Liver (tissue), 9 donors: Measurements from ENCODE around the gene PRRT2. TPM values are rescaled to one million over a fixed set of nuclear protein-coding genes. Genes with fewer than 3 reads are reported as not detected.

Experiments used
- DNase-seq: peaks from one replicate; pipeline ENCODE4 v3.0.0-alpha.2; 2017; ENCODE audit warnings: low spot score
- H3K27ac ChIP-seq, 2 donors: one replicate each; pipeline ENCODE4 v1.7.0; 2013; ENCODE audit warnings: inconsistent platforms in 2 of 2, low read length in 2 of 2, control low read depth in 1 of 2, low read depth in 1 of 2, mild to moderate bottlenecking in 1 of 2
- H3K27me3 ChIP-seq, 4 donors: one replicate each; pipeline versions ENCODE4 v1.6.1 to v1.7.0; 2013; ENCODE audit warnings: low read length in 3 of 4, inconsistent platforms in 1 of 4, mild to moderate bottlenecking in 1 of 4, moderate library complexity in 1 of 4; ENCODE audit not compliant: control insufficient read depth in 4 of 4, insufficient read depth in 4 of 4
- H3K36me3 ChIP-seq, 4 donors: one replicate each; pipeline versions ENCODE4 v1.6.1 to v1.7.0; 2013; ENCODE audit warnings: low read length in 3 of 4, mild to moderate bottlenecking in 3 of 4, low read depth in 1 of 4, moderate library complexity in 1 of 4; ENCODE audit not compliant: control insufficient read depth in 4 of 4, insufficient read depth in 3 of 4
- H3K4me1 ChIP-seq, 4 donors: one replicate each; pipeline versions ENCODE4 v1.6.1 to v1.7.0; 2013; ENCODE audit warnings: low read length in 3 of 4, mild to moderate bottlenecking in 3 of 4, moderate library complexity in 1 of 4; ENCODE audit not compliant: control insufficient read depth in 4 of 4, insufficient read depth in 4 of 4
- H3K4me3 ChIP-seq, 3 donors: one replicate each; pipeline versions ENCODE4 v1.6.1 to v1.7.0; 2013; ENCODE audit warnings: low read length in 3 of 3, control low read depth in 1 of 3, low read depth in 1 of 3, mild to moderate bottlenecking in 1 of 3
- H3K9ac ChIP-seq, 2 donors: one replicate each; pipeline ENCODE4 v1.7.0; 2013; ENCODE audit warnings: low read length in 2 of 2, mild to moderate bottlenecking in 2 of 2, moderate library complexity in 2 of 2, control low read depth in 1 of 2, low read depth in 1 of 2
- H3K9me3 ChIP-seq, 4 donors: one replicate each; pipeline versions ENCODE4 v1.6.1 to v1.7.0; 2013; ENCODE audit warnings: low read length in 3 of 4; ENCODE audit not compliant: control insufficient read depth in 4 of 4
- EGR1 ChIP-seq, 2 donors: IDR thresholded peaks; 2 replicates each; pipeline ENCODE4 v1.6.1; 2016 to 2018; ENCODE audit warnings: antibody characterized with exemption in 2 of 2, low read depth in 2 of 2
- FOXA2 ChIP-seq: IDR thresholded peaks from 2 replicates; pipeline ENCODE4 v1.6.1; 2016; ENCODE audit warnings: antibody characterized with exemption
- GABPA ChIP-seq, 2 donors: IDR thresholded peaks in 1 of 2; conservative IDR thresholded peaks in 1 of 2; 2 replicates each; pipeline ENCODE4 v1.6.1; 2016; ENCODE audit warnings: antibody characterized with exemption in 2 of 2, mild to moderate bottlenecking in 1 of 2, moderate library complexity in 1 of 2
- HNF4G ChIP-seq: IDR thresholded peaks from 2 replicates; pipeline ENCODE4 v1.6.1; 2016; ENCODE audit warnings: antibody characterized with exemption
- NR2F2 ChIP-seq: IDR thresholded peaks from 2 replicates; pipeline ENCODE4 v1.6.1; 2016; ENCODE audit warnings: antibody characterized with exemption
- RXRA ChIP-seq, 2 donors: IDR thresholded peaks; 2 replicates each; pipeline ENCODE4 v1.6.1; 2017 to 2018; ENCODE audit warnings: antibody characterized with exemption in 2 of 2, mild to moderate bottlenecking in 1 of 2
- SP1 ChIP-seq: IDR thresholded peaks from 2 replicates; pipeline ENCODE4 v1.6.1; 2018; ENCODE audit warnings: antibody characterized with exemption, mild to moderate bottlenecking
- TAF1 ChIP-seq: conservative IDR thresholded peaks from 2 replicates; pipeline ENCODE4 v1.6.1; 2016; ENCODE audit warnings: antibody characterized with exemption, mild to moderate bottlenecking
- WGBS: extraction: QIAGEN DNeasy Blood & Tissue Kit; methylation state at CpG from one replicate; pipeline ENCODE4 v1.1.7; 2013; 5-methylcytosine and 5-hydroxymethylcytosine counted together
- polyA plus RNA-seq, 2 donors: library from polyadenylated mRNA; stranded (reverse) in 1 of 2; unstranded in 1 of 2; fragments of 200-250 nt in 1 of 2; fragments of >200 nt in 1 of 2; fragmentation: Nextera tagmentation in 1 of 2; extraction: Ambion mirVana in 1 of 2; gene quantifications; one replicate each; pipeline versions ENCODE4 v1.2.1 to v1.2.3, GENCODE V29; 2013 to 2015
- total RNA-seq, 2 donors: library from RNA; depleted of rRNA; stranded (reverse); fragments of >200 nt; gene quantifications; one replicate each; pipeline ENCODE4 v1.2.3, GENCODE V29; 2014
- TF ChIP-seq, protein P1 (sequence below): IDR thresholded peaks from 2 replicates; pipeline ENCODE4 v1.6.1; 2016; ENCODE audit warnings: antibody characterized with exemption, mild to moderate bottlenecking
- TF ChIP-seq, protein P2 (sequence below): IDR thresholded peaks from 2 replicates; pipeline ENCODE4 v1.6.1; 2016; ENCODE audit warnings: antibody characterized with exemption
- TF ChIP-seq, protein P3 (sequence below): IDR thresholded peaks from 2 replicates; pipeline ENCODE4 v1.6.1; 2016; ENCODE audit warnings: antibody characterized with exemption
- TF ChIP-seq, protein P4 (sequence below): fragments of 150-350 bp; IDR thresholded peaks from 2 replicates; pipeline ENCODE4 v1.5.1; 2017; ENCODE audit warnings: improper control_type of control experiment, low read depth, low read length; ENCODE audit not compliant: missing input control
- donor health status: healthy.
- donor health status: healthy.
- donor health status: healthy.
- donor health status: healthy.
- donor health status: healthy.

The PRRT2 gene
- total and polyA plus RNA-seq, 4 donors: 0.09 to 0.59 (median 0.22) TPM

DNA sequence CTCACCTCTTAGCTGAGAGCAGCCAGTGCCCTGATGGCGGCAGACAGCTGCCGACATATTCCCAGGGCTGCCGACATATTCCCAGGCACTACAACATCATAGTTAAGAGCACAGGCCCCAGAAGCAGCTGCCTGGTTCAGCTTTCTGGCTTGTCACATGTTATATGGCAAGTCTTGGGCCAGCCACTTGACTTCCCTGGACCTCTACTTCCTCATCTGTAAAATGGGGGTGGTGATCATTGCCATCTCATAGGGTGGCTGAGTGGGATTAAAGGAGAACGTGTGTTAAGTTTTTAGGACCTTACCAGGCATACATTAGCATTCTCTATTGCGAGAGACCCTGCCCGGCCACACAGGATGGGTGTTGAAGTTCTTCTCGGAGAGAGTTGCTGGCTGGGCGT is 31.9 kb downstream of the PRRT2 start (continued):
- TF ChIP-seq, protein P1, sequence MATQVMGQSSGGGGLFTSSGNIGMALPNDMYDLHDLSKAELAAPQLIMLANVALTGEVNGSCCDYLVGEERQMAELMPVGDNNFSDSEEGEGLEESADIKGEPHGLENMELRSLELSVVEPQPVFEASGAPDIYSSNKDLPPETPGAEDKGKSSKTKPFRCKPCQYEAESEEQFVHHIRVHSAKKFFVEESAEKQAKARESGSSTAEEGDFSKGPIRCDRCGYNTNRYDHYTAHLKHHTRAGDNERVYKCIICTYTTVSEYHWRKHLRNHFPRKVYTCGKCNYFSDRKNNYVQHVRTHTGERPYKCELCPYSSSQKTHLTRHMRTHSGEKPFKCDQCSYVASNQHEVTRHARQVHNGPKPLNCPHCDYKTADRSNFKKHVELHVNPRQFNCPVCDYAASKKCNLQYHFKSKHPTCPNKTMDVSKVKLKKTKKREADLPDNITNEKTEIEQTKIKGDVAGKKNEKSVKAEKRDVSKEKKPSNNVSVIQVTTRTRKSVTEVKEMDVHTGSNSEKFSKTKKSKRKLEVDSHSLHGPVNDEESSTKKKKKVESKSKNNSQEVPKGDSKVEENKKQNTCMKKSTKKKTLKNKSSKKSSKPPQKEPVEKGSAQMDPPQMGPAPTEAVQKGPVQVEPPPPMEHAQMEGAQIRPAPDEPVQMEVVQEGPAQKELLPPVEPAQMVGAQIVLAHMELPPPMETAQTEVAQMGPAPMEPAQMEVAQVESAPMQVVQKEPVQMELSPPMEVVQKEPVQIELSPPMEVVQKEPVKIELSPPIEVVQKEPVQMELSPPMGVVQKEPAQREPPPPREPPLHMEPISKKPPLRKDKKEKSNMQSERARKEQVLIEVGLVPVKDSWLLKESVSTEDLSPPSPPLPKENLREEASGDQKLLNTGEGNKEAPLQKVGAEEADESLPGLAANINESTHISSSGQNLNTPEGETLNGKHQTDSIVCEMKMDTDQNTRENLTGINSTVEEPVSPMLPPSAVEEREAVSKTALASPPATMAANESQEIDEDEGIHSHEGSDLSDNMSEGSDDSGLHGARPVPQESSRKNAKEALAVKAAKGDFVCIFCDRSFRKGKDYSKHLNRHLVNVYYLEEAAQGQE: no peak
- TF ChIP-seq EGR1 (IDR thresholded peaks at IDR 0.05; ENCODE audit: low read depth in 2 of 2) (no peak), TAF1 (no peak)

DNA sequence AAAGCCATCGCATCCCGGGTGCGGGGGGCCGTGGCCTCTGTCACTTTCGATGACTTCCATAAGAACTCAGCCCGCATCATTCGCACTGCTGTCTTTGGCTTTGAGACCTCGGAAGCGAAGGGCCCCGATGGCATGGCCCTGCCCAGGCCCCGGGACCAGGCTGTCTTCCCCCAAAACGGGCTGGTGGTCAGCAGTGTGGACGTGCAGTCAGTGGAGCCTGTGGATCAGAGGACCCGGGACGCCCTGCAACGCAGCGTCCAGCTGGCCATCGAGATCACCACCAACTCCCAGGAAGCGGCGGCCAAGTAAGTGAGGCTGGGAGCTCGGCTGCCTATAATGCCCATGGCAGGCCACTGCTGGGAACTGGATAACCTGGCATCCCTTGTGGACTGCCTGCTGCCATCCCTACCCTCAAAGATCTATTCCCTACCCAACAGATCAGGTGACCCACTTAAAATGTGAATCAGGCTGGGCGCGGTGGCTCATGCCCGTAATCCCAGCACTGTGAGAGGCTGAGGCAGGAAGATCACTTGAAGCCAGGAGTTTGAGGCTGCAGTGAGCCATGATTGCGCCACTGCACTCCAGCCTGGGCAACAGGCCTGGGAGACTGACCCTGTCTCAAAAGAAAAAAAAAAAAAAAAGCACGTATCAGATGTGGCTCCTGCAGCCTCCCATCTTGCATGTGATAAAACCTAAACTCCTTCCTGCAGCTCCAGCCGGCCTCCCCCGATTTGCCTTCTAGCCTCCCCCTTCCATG is 32.8 kb downstream of the PRRT2 start:
- Histone ChIP-seq H3K27me3 (no peaks in the 10 kb centered on the region), H3K36me3 (peaks cover 21 to 63% (median 28%) of the 10 kb centered on the region in 4 donors), H3K9me3 (no peaks in the 10 kb centered on the region), H3K4me3 (no peak overlapping the region), H3K27ac (no peak overlapping the region), H3K4me1 (no peaks in the 10 kb centered on the region), H3K9ac (no peak overlapping the region)
- 94% methylated on average over 28 of the region's 28 CpGs for WGBS
- TF ChIP-seq, protein P2, sequence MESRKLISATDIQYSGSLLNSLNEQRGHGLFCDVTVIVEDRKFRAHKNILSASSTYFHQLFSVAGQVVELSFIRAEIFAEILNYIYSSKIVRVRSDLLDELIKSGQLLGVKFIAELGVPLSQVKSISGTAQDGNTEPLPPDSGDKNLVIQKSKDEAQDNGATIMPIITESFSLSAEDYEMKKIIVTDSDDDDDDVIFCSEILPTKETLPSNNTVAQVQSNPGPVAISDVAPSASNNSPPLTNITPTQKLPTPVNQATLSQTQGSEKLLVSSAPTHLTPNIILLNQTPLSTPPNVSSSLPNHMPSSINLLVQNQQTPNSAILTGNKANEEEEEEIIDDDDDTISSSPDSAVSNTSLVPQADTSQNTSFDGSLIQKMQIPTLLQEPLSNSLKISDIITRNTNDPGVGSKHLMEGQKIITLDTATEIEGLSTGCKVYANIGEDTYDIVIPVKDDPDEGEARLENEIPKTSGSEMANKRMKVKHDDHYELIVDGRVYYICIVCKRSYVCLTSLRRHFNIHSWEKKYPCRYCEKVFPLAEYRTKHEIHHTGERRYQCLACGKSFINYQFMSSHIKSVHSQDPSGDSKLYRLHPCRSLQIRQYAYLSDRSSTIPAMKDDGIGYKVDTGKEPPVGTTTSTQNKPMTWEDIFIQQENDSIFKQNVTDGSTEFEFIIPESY: no peak
- TF ChIP-seq, protein P3, sequence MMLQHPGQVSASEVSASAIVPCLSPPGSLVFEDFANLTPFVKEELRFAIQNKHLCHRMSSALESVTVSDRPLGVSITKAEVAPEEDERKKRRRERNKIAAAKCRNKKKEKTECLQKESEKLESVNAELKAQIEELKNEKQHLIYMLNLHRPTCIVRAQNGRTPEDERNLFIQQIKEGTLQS: no peak
- no peak for TF ChIP-seq SP1
- TF ChIP-seq, protein P1: no peak
- no peak for TF ChIP-seq RXRA (IDR thresholded peaks at IDR 0.05)
- no peak for TF ChIP-seq FOXA2
- no peak for TF ChIP-seq NR2F2
- TF ChIP-seq HNF4G: no peak
- TF ChIP-seq, protein P4, sequence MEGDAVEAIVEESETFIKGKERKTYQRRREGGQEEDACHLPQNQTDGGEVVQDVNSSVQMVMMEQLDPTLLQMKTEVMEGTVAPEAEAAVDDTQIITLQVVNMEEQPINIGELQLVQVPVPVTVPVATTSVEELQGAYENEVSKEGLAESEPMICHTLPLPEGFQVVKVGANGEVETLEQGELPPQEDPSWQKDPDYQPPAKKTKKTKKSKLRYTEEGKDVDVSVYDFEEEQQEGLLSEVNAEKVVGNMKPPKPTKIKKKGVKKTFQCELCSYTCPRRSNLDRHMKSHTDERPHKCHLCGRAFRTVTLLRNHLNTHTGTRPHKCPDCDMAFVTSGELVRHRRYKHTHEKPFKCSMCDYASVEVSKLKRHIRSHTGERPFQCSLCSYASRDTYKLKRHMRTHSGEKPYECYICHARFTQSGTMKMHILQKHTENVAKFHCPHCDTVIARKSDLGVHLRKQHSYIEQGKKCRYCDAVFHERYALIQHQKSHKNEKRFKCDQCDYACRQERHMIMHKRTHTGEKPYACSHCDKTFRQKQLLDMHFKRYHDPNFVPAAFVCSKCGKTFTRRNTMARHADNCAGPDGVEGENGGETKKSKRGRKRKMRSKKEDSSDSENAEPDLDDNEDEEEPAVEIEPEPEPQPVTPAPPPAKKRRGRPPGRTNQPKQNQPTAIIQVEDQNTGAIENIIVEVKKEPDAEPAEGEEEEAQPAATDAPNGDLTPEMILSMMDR: no peak
- no peak for TF ChIP-seq GABPA (IDR thresholded peaks at IDR 0.05 in 1 of 2, conservative IDR thresholded peaks at IDR 0.05 in 1 of 2)
- no peak for DNase-seq
